MM.1S (cell line): ENCODE measurements around the gene COPZ2.

Source experiments
- DNase-seq: peaks from one replicate; pipeline ENCODE4 v3.0.0-alpha.2; 2015
- H2AFZ ChIP-seq: fragments of 300-600 bp; sonication (generic); 2 replicates; pipeline ENCODE4 v1.6.0; 2016; ENCODE audit warnings: antibody characterized with exemption, low read length
- H3F3A ChIP-seq: fragments of 300-600 bp; sonication (generic); 2 replicates; pipeline ENCODE4 v1.6.1; 2016; ENCODE audit warnings: mild to moderate bottlenecking, antibody characterized with exemption, low read length, moderate library complexity, mixed read lengths; ENCODE audit not compliant: insufficient read depth
- H3K27ac ChIP-seq: fragments of 300-600 bp; sonication (generic); 2 replicates; pipeline ENCODE4 v1.5.1; 2016; ENCODE audit warnings: mild to moderate bottlenecking, low read length
- H3K27me3 ChIP-seq: fragments of 300-600 bp; sonication (generic); replicated peaks from 2 replicates; pipeline ENCODE4 v1.6.0; 2016; ENCODE audit warnings: low read length; ENCODE audit not compliant: insufficient read depth
- H3K36me3 ChIP-seq: fragments of 300-600 bp; sonication (generic); replicated peaks from 2 replicates; pipeline ENCODE4 v1.6.1; 2016; ENCODE audit warnings: mild to moderate bottlenecking, low read length, mixed read lengths; ENCODE audit not compliant: insufficient read depth
- H3K4me1 ChIP-seq: fragments of 300-600 bp; sonication (generic); 2 replicates; pipeline ENCODE4 v1.6.1; 2016; ENCODE audit warnings: low read length, mixed read lengths
- H3K4me2 ChIP-seq: fragments of 300-600 bp; sonication (generic); 2 replicates; pipeline ENCODE4 v1.6.0; 2016; ENCODE audit warnings: low read depth, low read length
- H3K4me3 ChIP-seq: fragments of 300-600 bp; sonication (generic); 2 replicates; pipeline ENCODE4 v1.5.1; 2016; ENCODE audit warnings: low read length, mixed read lengths
- H3K79me2 ChIP-seq: fragments of 300-600 bp; sonication (generic); 2 replicates; pipeline ENCODE4 v1.6.1; 2016; ENCODE audit warnings: mixed run types, low read length, mixed read lengths
- H3K9ac ChIP-seq: fragments of 300-600 bp; sonication (generic); 2 replicates; pipeline ENCODE4 v1.6.1; 2016; ENCODE audit warnings: low read length, mixed read lengths
- H3K9me2 ChIP-seq: fragments of 300-600 bp; sonication (generic); replicated peaks from 2 replicates; pipeline ENCODE4 v1.6.1; 2016; ENCODE audit warnings: mild to moderate bottlenecking, low read length, mixed read lengths; ENCODE audit not compliant: insufficient read depth
- H3K9me3 ChIP-seq: fragments of 300-600 bp; sonication (generic); replicated peaks from 2 replicates; pipeline ENCODE4 v1.6.1; 2016; ENCODE audit warnings: mild to moderate bottlenecking, low read length, mixed read lengths; ENCODE audit not compliant: insufficient read depth
- H4K20me1 ChIP-seq: fragments of 300-600 bp; sonication (generic); 2 replicates; pipeline ENCODE4 v1.6.1; 2016; ENCODE audit warnings: mild to moderate bottlenecking, low read length, moderate library complexity, mixed read lengths; ENCODE audit not compliant: insufficient read depth
- CTCF ChIP-seq: fragments of 300-600 bp; sonication (generic); IDR thresholded peaks from 2 replicates; pipeline ENCODE4 v1.5.1; 2016; ENCODE audit warnings: antibody characterized with exemption, low read length, mixed read lengths
- EZH2 ChIP-seq: fragments of 300-600 bp; sonication (generic); optimal IDR thresholded peaks from 2 replicates; pipeline ENCODE3; 2017; ENCODE audit warnings: low read depth, mild to moderate bottlenecking, antibody characterized with exemption, low read length, mixed read lengths
- EZH2phosphoT487 ChIP-seq: fragments of 300-600 bp; sonication (generic); IDR thresholded peaks from 2 replicates; pipeline ENCODE4 v1.6.1; 2018; ENCODE audit warnings: antibody characterized with exemption, low read length

The COPZ2 gene

GRCh38 chr17:48051283-48051682 is 13.7 kb upstream of the COPZ2 start:
- Histone ChIP-seq H3K4me3 (no peak overlapping the region), H3K4me2 (peak overlapping the region; percentile 25; the same call in 1 of the 2 replicates), H3K9me3 (no peaks in the 10 kb centered on the region), H2AFZ (no peak overlapping the region), H3K9me2 (no peaks in the 10 kb centered on the region), H3K79me2 (peaks cover 89% of the 10 kb centered on the region), H3F3A (peaks cover 18% of the 10 kb centered on the region), H3K9ac (no peak overlapping the region), H3K4me1 (peaks cover 65% of the 10 kb centered on the region), H4K20me1 (no peaks in the 10 kb centered on the region), H3K27ac (no peak overlapping the region), H3K27me3 (no peaks in the 10 kb centered on the region), H3K36me3 (peaks cover 7% of the 10 kb centered on the region)
- no peak for TF ChIP-seq CTCF
- TF ChIP-seq EZH2 = no peak
- no peak for TF ChIP-seq EZH2phosphoT487
- no peak for DNase-seq

- Histone ChIP-seq H3K27me3 (no peaks in the 10 kb centered on the region), H3K36me3 (peaks cover 3% of the 10 kb centered on the region; the same call in 1 of the 2 replicates), H3F3A (peaks cover 18% of the 10 kb centered on the region), H3K9me2 (no peaks in the 10 kb centered on the region), H4K20me1 (no peaks in the 10 kb centered on the region), H3K9me3 (no peaks in the 10 kb centered on the region), H3K4me1 (peaks cover 40% of the 10 kb centered on the region), H3K79me2 (peaks cover 63% of the 10 kb centered on the region), H3K9ac (peak overlapping the region; percentile 93), H3K27ac (peak overlapping the region; percentile 83), H3K4me2 (peak overlapping the region; percentile 80), H2AFZ (peak overlapping the region; percentile 65), H3K4me3 (peak overlapping the region; percentile 94)
- TF ChIP-seq EZH2phosphoT487 = no peak
- TF ChIP-seq EZH2 = no peak
- TF ChIP-seq CTCF = 0 out of 2 replicates have a peak, but pooled peaks have one; percentile 3
- DNase-seq = peak; percentile 82
Measured at GRCh38 chr17:48048384-48049126, 11.0 kb upstream of the COPZ2 start.

- H2AFZ ChIP-seq = peak within 1 kb of the TSS; percentile 65
- peak within 1 kb of the TSS; percentile 83 for H3K27ac ChIP-seq
- no peaks in the 10 kb centered on the region for H3K9me3 ChIP-seq
- DNase-seq = peak; percentile 100
- peaks cover 56% of the 10 kb centered on the region for H3K79me2 ChIP-seq
- no peaks in the 10 kb centered on the region for H3K9me2 ChIP-seq
- H3K4me3 ChIP-seq = peak within 1 kb of the TSS; percentile 94
- H3K27me3 ChIP-seq = no peaks in the 10 kb centered on the region
- no peaks in the 10 kb centered on the region for H4K20me1 ChIP-seq
- H3K9ac ChIP-seq = peak within 1 kb of the TSS; percentile 93
- peaks cover 18% of the 10 kb centered on the region for H3F3A ChIP-seq
- H3K4me1 ChIP-seq = peaks cover 33% of the 10 kb centered on the region
- peak within 1 kb of the TSS; percentile 87 for H3K4me2 ChIP-seq
- TF ChIP-seq EZH2 = no peak
- TF ChIP-seq CTCF = no peak
- no peak for TF ChIP-seq EZH2phosphoT487
- no peaks in the 10 kb centered on the region for H3K36me3 ChIP-seq
Measured at GRCh38 chr17:48047741-48048383, 10.3 kb upstream of the COPZ2 start, which contains the start of gene NFE2L1. Gene NFE2L1, plus strand, starts transcription at chr17:48048359. Its CDS starts 2,760 bp downstream, at chr17:48051119.
